Germinal center (tissue), 1 donor: Measurements from ENCODE around the gene HDAC4.
A peak's percentile ranks its signal among the peaks of the same experiment; 100 is the strongest.

Source experiments
- DNase-seq: peaks from one replicate; pipeline ENCODE4 v3.0.0; 2012; ENCODE audit warnings: mixed read lengths, low spot score

The HDAC4 gene

GRCh38 chr2:239383759-239384156 lies 17.1 kb downstream of the HDAC4 start:
- DNase-seq: no peak

- no peak for DNase-seq
Measured at GRCh38 chr2:239383036-239383758, 17.6 kb downstream of the HDAC4 start.

- no peak for DNase-seq
Measured at GRCh38 chr2:239382384-239382880, 18.4 kb downstream of the HDAC4 start.

GRCh38 chr2:239381709-239382134 lies 19.1 kb downstream of the HDAC4 start:
- DNase-seq: peak; percentile 75

- peak; percentile 60 for DNase-seq
Measured at GRCh38 chr2:239380831-239381708, 19.8 kb downstream of the HDAC4 start.

- no peak for DNase-seq
Measured at GRCh38 chr2:239379641-239380170, 21.1 kb downstream of the HDAC4 start.

- no peak for DNase-seq
Measured at GRCh38 chr2:239378918-239379640, 21.7 kb downstream of the HDAC4 start.

GRCh38 chr2:239378021-239378917 lies 22.6 kb downstream of the HDAC4 start:
- no peak for DNase-seq

- no peak for DNase-seq
Measured at GRCh38 chr2:239377591-239377990, 23.2 kb downstream of the HDAC4 start.

- no peak for DNase-seq
Measured at GRCh38 chr2:239376942-239377531, 23.8 kb downstream of the HDAC4 start.

- no peak for DNase-seq
Measured at GRCh38 chr2:239376351-239376750, 24.5 kb downstream of the HDAC4 start.

- DNase-seq: no peak
Measured at GRCh38 chr2:239375278-239376061, 25.4 kb downstream of the HDAC4 start.

GRCh38 chr2:239374896-239375277 lies 25.9 kb downstream of the HDAC4 start:
- DNase-seq: no peak

- no peak for DNase-seq
Measured at GRCh38 chr2:239372835-239373234, 28.0 kb downstream of the HDAC4 start.

GRCh38 chr2:239371726-239372686 lies 28.8 kb downstream of the HDAC4 start:
- no peak for DNase-seq

GRCh38 chr2:239370876-239371725 lies 29.7 kb downstream of the HDAC4 start:
- DNase-seq: no peak

- DNase-seq: no peak
Measured at GRCh38 chr2:239370403-239370802, 30.4 kb downstream of the HDAC4 start.
